HepG2 (cell line): ENCODE measurements around the gene CACNA1C. TPM values are rescaled to one million over a fixed set of nuclear protein-coding genes. Genes with fewer than 3 reads are reported as not detected.

Experiments
- ATAC-seq: fragments of 200-7000 bp; cut with Tn5 transposase; 3 replicates; pipeline ENCODE4 v1.9.1; 2020; ENCODE audit warnings: mild to moderate bottlenecking, moderate library complexity
- BruUV-seq: library from RNA; stranded (reverse); fragments of 400-500 nt; replicated peaks from 2 replicates; lab custom pipeline; 2021; lab: Mats Ljungman, UMichigan
- CTCF ChIA-PET: fragments of 300-600 bp; formaldehyde crosslinking; extraction: SDS; loops from one replicate; lab custom pipeline; 2021; ENCODE audit warnings: low total read pairs, inconsistent platforms, low intra/inter-chr PET ratio; lab: Yijun Ruan, JAX
- POLR2A ChIA-PET: fragments of 350-600 bp; sonication (Branson Sonifier 250); formaldehyde crosslinking; loops from one replicate; lab custom pipeline; 2020; ENCODE audit warnings: antibody characterized with exemption, inconsistent platforms; lab: Yijun Ruan, JAX
- DNase-seq: peaks from one replicate; pipeline ENCODE4 v3.0.0-alpha.2; 2015; ENCODE audit warnings: low spot score
- FAIRE-seq: peaks from 3 replicates; lab custom pipeline; 2011; peaks lifted over from hg19 to GRCh38; lab: Jason Lieb, UNC
- H2AFZ ChIP-seq: one replicate; pipeline ENCODE4 v1.6.1; 2011; ENCODE audit warnings: low read length, inconsistent platforms
- H3K27ac ChIP-seq: fragments of 300-600 bp; 3 replicates; pipeline ENCODE4 v1.8.0; 2011; ENCODE audit warnings: mixed run types, mild to moderate bottlenecking, mixed read lengths, low read length, inconsistent platforms; ENCODE audit not compliant: insufficient read depth; ENCODE audit errors: extremely low read length
- H3K27me3 ChIP-seq, 2 experiments: fragments of 200-600 bp in 1 of 2; 2 replicates in 1 of 2; 3 replicates in 1 of 2; pipeline versions ENCODE4 v1.6.0 to v1.8.0; 2011; ENCODE audit warnings: low read length in 2 of 2, mild to moderate bottlenecking in 2 of 2, moderate library complexity in 2 of 2, inconsistent platforms in 1 of 2; ENCODE audit not compliant: insufficient read depth in 2 of 2, control insufficient read depth in 1 of 2
- H3K36me3 ChIP-seq, 2 experiments: fragments of 200-600 bp in 1 of 2; replicated peaks in 1 of 2; 2 replicates in 1 of 2; 3 replicates in 1 of 2; pipeline versions ENCODE4 v1.5.1 to v1.8.0; 2011; ENCODE audit warnings: low read length in 2 of 2, inconsistent platforms in 1 of 2; ENCODE audit not compliant: insufficient read depth in 2 of 2, control insufficient read depth in 1 of 2
- H3K4me1 ChIP-seq: 2 replicates; pipeline ENCODE4 v1.5.1; 2012; ENCODE audit warnings: low read length, inconsistent platforms; ENCODE audit not compliant: insufficient read depth
- H3K4me2 ChIP-seq: 2 replicates; pipeline ENCODE4 v1.6.0; 2011; ENCODE audit warnings: low read depth, low read length, inconsistent platforms
- H3K4me3 ChIP-seq, 3 experiments: fragments of 200-600 bp in 1 of 3; sonication (generic), shearing (Covaris generic) in 1 of 3; replicated peaks in 1 of 3; 2 replicates each; pipeline ENCODE4 v1.5.1; 2011 to 2016; ENCODE audit warnings: low read length in 3 of 3, inconsistent platforms in 2 of 3, low read depth in 2 of 3, mild to moderate bottlenecking in 2 of 3, control low read depth in 1 of 3, mixed read lengths in 1 of 3; ENCODE audit not compliant: insufficient read depth in 1 of 3
- H3K79me2 ChIP-seq: one replicate; pipeline ENCODE4 v1.6.1; 2011; ENCODE audit warnings: low read length, inconsistent platforms; ENCODE audit not compliant: insufficient read depth
- H3K9ac ChIP-seq: 2 replicates; pipeline ENCODE4 v1.6.0; 2011; ENCODE audit warnings: mild to moderate bottlenecking, low read depth, low read length, inconsistent platforms; ENCODE audit not compliant: insufficient read depth
- H3K9me3 ChIP-seq: 2 replicates; pipeline ENCODE4 v1.5.1; 2012; ENCODE audit warnings: mild to moderate bottlenecking, low read length
- H4K20me1 ChIP-seq: 2 replicates; pipeline ENCODE4 v1.6.0; 2011; ENCODE audit warnings: inconsistent platforms, mild to moderate bottlenecking, low read length, moderate library complexity; ENCODE audit not compliant: insufficient read depth
- ARNT ChIP-seq: fragments of 450-650 bp; IDR thresholded peaks from 2 replicates; pipeline ENCODE4 v1.6.1; 2017
- SYNCRIP ChIP-seq: fragments of 200-400 bp; formaldehyde crosslinking; IDR thresholded peaks from 2 replicates; pipeline ENCODE4 v1.6.1; 2018; ENCODE audit warnings: mild to moderate bottlenecking, low read depth, low read length; ENCODE audit not compliant: insufficient read depth
- ZNF317 ChIP-seq: sonication (generic); formaldehyde crosslinking; IDR thresholded peaks from 2 replicates; pipeline ENCODE4 v1.5.0; 2020; ENCODE audit warnings: mild to moderate bottlenecking, missing genetic modification reagents
- WGBS: methylation state at CpG from one replicate; pipeline ENCODE4 v1.1.6; 2017; ENCODE audit warnings: low lambda C conversion rate; 5-methylcytosine and 5-hydroxymethylcytosine counted together
- in situ Hi-C: cut with HindIII; loops from 2 replicates; pipeline ENCODE4 v1.10.0; 2017; ENCODE audit warnings: low pct_unique_long_range_greater_than_20kb; ENCODE audit not compliant: extremely low pct_ligation_motif_present
- intact Hi-C: fragments of 100-400 bp; cut with micrococcal nuclease; formaldehyde crosslinking; loops from one replicate; pipeline ENCODE4 v1.10.0; 2022; ENCODE audit not compliant: unreplicated experiment
- polyA plus RNA-seq, 8 experiments: library from polyadenylated mRNA; depleted of rRNA in 3 of 8; stranded (reverse) in 7 of 8; unstranded in 1 of 8; fragments of >200 nt; fragmentation: Illumina TruSeq in 4 of 8; extraction: Trizol in 4 of 8; gene quantifications; 2 replicates each; pipeline versions ENCODE4 v1.2.1 to v1.2.3, GENCODE V29; 2011 to 2016; ENCODE audit warnings: low read depth in 4 of 8, missing spikeins in 1 of 8, mixed read lengths in 1 of 8; ENCODE audit not compliant: insufficient read depth in 1 of 8
- total RNA-seq, 5 experiments: library from RNA; depleted of rRNA; stranded (reverse); fragments of >200 nt; fragmentation: Illumina TruSeq; extraction: Trizol; gene quantifications; 2 replicates each; pipeline ENCODE4 v1.2.3, GENCODE V29; 2016; ENCODE audit warnings: low read depth in 1 of 5
- TF ChIP-seq, protein P1 (sequence below): fragments of 450-650 bp; IDR thresholded peaks from 2 replicates; pipeline ENCODE4 v1.6.1; 2017; ENCODE audit warnings: mild to moderate bottlenecking

The CACNA1C gene
- total and polyA plus RNA-seq, 2 of the 13 experiments (the other 11 are each of a cell fraction or from before 2014, with no cell fraction given): not detected

DNA sequence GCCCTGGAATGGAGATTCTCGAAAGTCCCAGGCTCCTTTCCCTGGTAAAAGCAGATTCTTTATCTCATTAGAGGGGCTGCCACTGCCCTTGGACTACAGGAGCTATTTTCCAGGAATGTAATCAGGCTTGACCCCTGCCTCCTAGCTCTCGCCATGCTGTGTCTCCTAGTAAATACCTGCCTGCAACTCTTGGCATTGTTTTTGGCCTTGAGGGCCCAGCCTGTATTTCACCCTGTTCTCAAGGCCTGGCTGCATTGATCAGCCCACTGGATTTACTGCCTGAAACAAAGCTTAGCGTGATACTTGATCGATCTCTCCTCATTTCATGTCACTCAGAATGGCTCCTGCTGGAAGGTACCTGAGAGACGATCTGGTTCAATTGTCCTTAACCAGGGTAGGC, 273.7 kb downstream of the CACNA1C start:
- no peak for DNase-seq
- H3K9me3 ChIP-seq: no peaks in the 10 kb centered on the region
- no peak for FAIRE-seq
- H3K4me2 ChIP-seq: no peak overlapping the region
- H3K27ac ChIP-seq: no peak overlapping the region
- H3K4me1 ChIP-seq: no peaks in the 10 kb centered on the region
- TF ChIP-seq, protein P1, sequence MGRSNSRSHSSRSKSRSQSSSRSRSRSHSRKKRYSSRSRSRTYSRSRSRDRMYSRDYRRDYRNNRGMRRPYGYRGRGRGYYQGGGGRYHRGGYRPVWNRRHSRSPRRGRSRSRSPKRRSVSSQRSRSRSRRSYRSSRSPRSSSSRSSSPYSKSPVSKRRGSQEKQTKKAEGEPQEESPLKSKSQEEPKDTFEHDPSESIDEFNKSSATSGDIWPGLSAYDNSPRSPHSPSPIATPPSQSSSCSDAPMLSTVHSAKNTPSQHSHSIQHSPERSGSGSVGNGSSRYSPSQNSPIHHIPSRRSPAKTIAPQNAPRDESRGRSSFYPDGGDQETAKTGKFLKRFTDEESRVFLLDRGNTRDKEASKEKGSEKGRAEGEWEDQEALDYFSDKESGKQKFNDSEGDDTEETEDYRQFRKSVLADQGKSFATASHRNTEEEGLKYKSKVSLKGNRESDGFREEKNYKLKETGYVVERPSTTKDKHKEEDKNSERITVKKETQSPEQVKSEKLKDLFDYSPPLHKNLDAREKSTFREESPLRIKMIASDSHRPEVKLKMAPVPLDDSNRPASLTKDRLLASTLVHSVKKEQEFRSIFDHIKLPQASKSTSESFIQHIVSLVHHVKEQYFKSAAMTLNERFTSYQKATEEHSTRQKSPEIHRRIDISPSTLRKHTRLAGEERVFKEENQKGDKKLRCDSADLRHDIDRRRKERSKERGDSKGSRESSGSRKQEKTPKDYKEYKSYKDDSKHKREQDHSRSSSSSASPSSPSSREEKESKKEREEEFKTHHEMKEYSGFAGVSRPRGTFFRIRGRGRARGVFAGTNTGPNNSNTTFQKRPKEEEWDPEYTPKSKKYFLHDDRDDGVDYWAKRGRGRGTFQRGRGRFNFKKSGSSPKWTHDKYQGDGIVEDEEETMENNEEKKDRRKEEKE: no peak
- no peak for TF ChIP-seq SYNCRIP
- H4K20me1 ChIP-seq: no peaks in the 10 kb centered on the region
- in situ Hi-C loops (no loop called here), intact Hi-C loops (no loop called here)
- CTCF ChIA-PET: no interaction called here
- 47% methylated on average over 4 of the region's 5 CpGs for WGBS
- H3K4me3 ChIP-seq: no peak overlapping the region
- H3K36me3 ChIP-seq: no peaks in the 10 kb centered on the region
- POLR2A ChIA-PET: no interaction called here
- no peak overlapping the region for H3K9ac ChIP-seq
- ATAC-seq: no peak
- peaks cover 4 to 57% of the 10 kb centered on the region in 2 experiments; a peak in 3 of 5 replicates for H3K27me3 ChIP-seq
- H3K79me2 ChIP-seq: no peaks in the 10 kb centered on the region
- no peak overlapping the region for H2AFZ ChIP-seq
- BruUV-seq: no TSS peak

DNA sequence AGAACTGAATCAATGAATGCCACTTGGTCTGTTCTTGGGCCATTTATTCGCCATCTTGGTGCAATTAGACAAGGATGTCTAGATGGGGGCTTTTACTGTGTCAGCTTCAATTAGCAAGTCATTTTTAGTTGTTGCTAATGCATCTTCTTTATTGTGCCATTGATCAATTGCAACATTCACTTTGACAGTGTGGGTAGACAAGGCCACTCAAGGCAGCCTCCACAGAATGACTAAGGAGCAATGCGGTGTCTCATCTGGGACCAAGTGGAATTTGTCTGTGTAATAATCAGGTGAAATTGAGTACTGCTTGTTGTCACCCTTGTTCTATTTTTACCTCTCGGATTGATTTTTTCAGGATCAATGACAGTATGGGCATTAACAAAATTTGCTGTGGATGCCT, 275.9 kb downstream of the CACNA1C start:
- ChIA-PET CTCF (no interaction called here), POLR2A (no interaction called here)

More for the DNA sequence above, 275.9 kb downstream of the CACNA1C start:
- BruUV-seq: no TSS peak
- ATAC-seq: no peak
- H4K20me1 ChIP-seq: no peaks in the 10 kb centered on the region
- no peak for DNase-seq
- no peaks in the 10 kb centered on the region for H3K9me3 ChIP-seq
- H3K4me1 ChIP-seq: no peaks in the 10 kb centered on the region
- no peak for FAIRE-seq
- 9% methylated on average over 3 of the region's 3 CpGs for WGBS
- no peak overlapping the region for H3K4me2 ChIP-seq
- no peak overlapping the region for H2AFZ ChIP-seq
- H3K27ac ChIP-seq: no peak overlapping the region
- TF ChIP-seq ZNF317 (CRISPR knock-in tag) (no peak), ARNT (no peak)
- H3K79me2 ChIP-seq: no peaks in the 10 kb centered on the region
- H3K4me3 ChIP-seq: no peak overlapping the region
- in situ Hi-C loops (no loop called here), intact Hi-C loops (no loop called here)
- no peaks in the 10 kb centered on the region for H3K36me3 ChIP-seq
- peaks cover 4 to 46% of the 10 kb centered on the region in 2 experiments; a peak in 2 of 5 replicates for H3K27me3 ChIP-seq
- H3K9ac ChIP-seq: no peak overlapping the region
